GM12874 (cell line): ENCODE results near the gene SLC25A13.

Experiments
- TF ChIP-seq, protein P1 (sequence below): IDR thresholded peaks from 2 replicates; pipeline ENCODE4 v1.5.1; 2011; ENCODE audit warnings: low read depth, mild to moderate bottlenecking, control low read depth, low read length, moderate library complexity; ENCODE audit not compliant: insufficient read depth

SLC25A13 gene

DNA sequence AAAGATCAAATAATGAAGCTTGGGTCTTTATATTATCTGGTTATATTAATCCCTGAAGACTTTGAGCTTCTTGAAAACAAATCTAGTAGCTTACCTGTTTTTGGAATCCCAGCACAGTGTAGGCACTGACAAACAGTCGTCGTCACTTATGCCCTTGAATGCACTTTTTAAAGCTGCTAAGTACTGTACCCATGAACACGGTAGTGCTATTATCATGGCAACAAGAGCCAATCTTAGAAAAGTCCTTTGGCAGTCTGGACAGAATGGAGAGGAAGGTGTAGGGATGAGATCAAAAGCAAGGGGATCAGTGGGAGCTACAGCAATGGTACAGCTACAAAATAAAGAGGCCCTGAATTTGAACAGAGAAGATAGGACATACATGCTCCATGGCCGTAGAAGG lies 9.4 kb downstream of the SLC25A13 start:
- TF ChIP-seq, protein P1, sequence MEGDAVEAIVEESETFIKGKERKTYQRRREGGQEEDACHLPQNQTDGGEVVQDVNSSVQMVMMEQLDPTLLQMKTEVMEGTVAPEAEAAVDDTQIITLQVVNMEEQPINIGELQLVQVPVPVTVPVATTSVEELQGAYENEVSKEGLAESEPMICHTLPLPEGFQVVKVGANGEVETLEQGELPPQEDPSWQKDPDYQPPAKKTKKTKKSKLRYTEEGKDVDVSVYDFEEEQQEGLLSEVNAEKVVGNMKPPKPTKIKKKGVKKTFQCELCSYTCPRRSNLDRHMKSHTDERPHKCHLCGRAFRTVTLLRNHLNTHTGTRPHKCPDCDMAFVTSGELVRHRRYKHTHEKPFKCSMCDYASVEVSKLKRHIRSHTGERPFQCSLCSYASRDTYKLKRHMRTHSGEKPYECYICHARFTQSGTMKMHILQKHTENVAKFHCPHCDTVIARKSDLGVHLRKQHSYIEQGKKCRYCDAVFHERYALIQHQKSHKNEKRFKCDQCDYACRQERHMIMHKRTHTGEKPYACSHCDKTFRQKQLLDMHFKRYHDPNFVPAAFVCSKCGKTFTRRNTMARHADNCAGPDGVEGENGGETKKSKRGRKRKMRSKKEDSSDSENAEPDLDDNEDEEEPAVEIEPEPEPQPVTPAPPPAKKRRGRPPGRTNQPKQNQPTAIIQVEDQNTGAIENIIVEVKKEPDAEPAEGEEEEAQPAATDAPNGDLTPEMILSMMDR: no peak

DNA sequence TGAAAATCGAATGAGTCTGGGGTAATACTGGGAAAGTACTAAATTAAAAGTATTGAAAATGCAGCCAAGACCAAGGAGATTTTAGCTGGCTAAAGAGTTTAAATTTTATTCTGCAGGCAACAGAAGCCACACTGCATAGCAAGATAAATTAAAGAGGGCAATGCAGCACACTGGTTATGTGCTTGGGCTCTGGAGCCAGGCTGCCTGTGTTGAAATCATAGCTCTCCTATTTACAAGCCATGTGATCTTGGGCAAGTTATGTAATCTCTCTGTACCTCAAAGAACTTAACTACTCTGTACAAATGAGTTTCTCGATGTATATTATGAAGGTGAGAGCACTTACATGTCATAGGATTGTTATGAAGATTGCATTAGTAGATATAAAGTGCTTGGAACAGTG lies 9.9 kb downstream of the SLC25A13 start:
- TF ChIP-seq, protein P1: no peak

DNA sequence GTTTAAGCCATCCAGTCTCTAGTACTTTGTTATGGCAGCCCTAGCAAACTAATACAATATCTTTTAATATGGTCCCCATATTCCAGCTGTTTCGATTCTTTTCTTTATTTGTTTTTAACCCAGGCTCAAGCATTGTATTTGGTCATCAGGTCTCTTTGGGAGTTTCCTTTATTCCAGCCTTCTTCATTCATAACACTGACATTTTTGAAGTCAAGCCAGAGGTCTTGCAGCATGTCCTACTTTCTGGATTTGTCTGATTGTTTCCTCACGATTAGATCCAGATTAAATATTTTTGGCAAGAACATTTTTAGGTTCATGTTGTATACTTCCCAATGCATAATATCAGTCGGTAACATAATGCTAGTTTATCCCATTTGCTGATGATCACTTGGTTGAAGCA lies 11.8 kb downstream of the SLC25A13 start:
- TF ChIP-seq, protein P1: no peak

DNA sequence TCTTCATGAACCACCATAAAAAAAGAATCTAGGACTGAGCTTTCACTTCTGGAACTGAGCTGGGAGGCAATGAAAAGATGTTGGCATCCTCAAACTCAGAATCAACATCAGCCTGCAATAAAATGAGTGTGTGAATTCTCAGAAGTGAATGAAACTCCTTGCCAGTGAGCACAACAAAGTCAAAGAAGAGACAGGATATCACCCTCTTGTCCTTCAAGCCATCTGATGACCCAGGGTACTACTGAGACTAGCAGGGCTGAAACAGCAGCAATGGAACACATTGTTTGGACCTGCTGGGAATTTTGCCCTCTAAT lies 13.0 kb downstream of the SLC25A13 start:
- TF ChIP-seq, protein P1: no peak

DNA sequence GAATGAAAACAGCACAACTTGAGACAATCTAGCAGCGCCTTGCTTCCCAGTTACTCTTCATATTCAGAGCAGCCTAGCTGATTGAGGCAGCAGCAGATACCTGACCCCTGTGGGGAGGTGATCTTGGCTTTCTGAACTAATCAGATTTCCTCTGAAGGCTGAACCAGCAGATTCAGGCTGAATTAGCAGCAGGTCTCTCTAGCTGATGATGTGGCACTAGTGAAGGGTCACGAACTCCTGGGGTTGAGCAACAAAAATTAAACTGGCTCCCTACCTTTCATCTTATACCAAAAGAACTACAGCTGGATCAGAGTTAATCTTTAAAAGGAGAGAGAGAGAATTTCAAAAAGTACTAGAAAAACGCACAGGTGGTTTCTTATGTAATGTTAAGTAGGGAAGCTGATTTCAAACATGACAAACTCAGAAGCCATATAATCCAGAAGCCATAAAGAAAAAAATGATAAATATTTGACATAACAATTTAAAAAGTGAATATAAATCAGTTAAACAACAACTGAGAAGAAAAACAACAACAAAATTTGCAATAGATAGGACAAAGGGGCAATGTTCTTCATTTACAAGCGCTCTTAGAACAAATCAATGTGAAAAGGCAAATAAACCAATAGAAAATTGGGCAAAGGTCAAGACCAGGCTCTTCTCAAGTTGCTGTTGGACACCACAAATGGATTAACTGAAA lies 13.5 kb downstream of the SLC25A13 start:
- TF ChIP-seq, protein P1: no peak

DNA sequence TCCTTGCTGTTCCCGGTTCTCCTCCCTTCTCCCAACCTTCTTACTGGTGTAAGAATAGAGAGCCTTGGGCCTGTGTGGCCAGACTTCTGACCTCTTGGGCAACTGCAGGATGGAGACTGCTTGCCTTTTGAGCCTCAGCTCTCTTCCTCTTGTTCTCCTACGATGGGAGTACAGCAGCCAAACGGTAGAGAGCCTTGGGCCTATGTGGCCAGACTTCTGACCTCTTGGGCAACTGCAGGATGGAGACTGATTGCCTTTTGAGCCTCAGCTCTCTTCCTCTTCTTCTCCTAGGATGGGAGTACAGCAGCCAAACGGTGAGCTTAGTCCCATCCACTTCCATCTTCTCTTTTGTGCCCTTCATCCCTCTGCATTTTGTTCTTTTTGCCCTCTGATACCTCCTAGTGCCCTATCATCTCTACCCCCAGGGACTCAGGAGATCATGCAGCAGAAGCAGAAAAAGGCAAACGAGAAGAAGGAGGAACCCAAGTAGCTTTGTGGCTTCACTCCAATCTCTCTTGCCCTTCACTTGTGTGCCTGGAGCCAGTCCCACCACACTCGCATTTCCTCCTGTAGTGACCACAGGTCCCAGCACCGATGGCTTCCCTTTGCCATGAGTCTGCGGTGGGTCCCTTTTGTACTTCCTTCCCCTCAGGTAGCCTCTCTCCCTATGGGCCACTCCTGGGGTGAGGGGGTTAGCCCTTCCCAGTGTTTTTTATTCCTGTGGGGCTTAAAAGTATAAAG lies 15.3 kb downstream of the SLC25A13 start:
- TF ChIP-seq, protein P1: no peak

DNA sequence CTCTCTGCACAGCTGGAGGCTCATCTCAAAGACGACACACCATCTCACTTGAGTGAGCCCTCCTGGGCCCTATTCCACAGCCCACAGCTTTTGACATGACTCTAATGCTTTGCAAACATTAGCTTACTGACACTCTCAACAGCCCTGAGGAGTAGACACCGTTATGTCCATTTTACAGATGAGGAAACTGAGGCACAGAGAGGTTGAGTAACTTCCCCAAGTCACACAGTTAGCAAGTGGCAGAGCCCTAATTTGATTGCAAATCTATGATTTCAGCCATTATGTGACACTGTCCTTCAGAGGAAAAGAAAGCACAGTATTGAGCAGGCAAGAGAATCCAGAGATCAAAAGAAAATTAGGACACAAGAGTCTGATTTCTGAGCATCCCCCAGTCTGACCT lies 16.0 kb downstream of the SLC25A13 start:
- TF ChIP-seq, protein P1: no peak
